DOHH2 (cell line): ENCODE results near the gene HEPH.

Experiments
- H3F3A ChIP-seq: fragments of 200-600 bp; sonication (generic), shearing (Covaris generic); 2 replicates; pipeline ENCODE4 v1.6.0; 2016; ENCODE audit warnings: antibody characterized with exemption, mild to moderate bottlenecking; ENCODE audit not compliant: control insufficient read depth, insufficient read depth
- H3K27ac ChIP-seq: fragments of 200-600 bp; sonication (generic); 2 replicates; pipeline ENCODE4 v1.5.1; 2014; ENCODE audit warnings: low read depth, mild to moderate bottlenecking, low read length, moderate library complexity
- H3K27me3 ChIP-seq: fragments of 200-600 bp; sonication (generic); 2 replicates; pipeline ENCODE4 v1.6.1; 2014; ENCODE audit warnings: mild to moderate bottlenecking, low read length, mixed read lengths; ENCODE audit not compliant: control insufficient read depth
- H3K36me3 ChIP-seq: fragments of 200-600 bp; sonication (generic); 2 replicates; pipeline ENCODE4 v1.6.1; 2014; ENCODE audit warnings: mild to moderate bottlenecking, low read length, moderate library complexity, mixed read lengths; ENCODE audit not compliant: control insufficient read depth
- H3K4me1 ChIP-seq: fragments of 200-600 bp; sonication (generic); 2 replicates; pipeline ENCODE4 v1.6.1; 2014; ENCODE audit warnings: mild to moderate bottlenecking, low read length, mixed read lengths; ENCODE audit not compliant: control insufficient read depth
- H3K4me2 ChIP-seq: fragments of 200-600 bp; sonication (generic); 2 replicates; pipeline ENCODE4 v1.6.0; 2014; ENCODE audit warnings: mild to moderate bottlenecking, low read length, moderate library complexity
- H3K4me3 ChIP-seq: fragments of 200-600 bp; sonication (generic); 2 replicates; pipeline ENCODE4 v1.5.1; 2014; ENCODE audit warnings: mild to moderate bottlenecking, low read length, mixed read lengths
- H3K79me2 ChIP-seq: fragments of 200-600 bp; sonication (generic); 2 replicates; pipeline ENCODE4 v1.6.1; 2014; ENCODE audit warnings: mild to moderate bottlenecking, low read length, mixed read lengths; ENCODE audit not compliant: control insufficient read depth
- H3K9me2 ChIP-seq: fragments of 200-600 bp; sonication (generic); replicated peaks from 2 replicates; pipeline ENCODE4 v1.6.1; 2014; ENCODE audit warnings: mild to moderate bottlenecking, low read length, mixed read lengths; ENCODE audit not compliant: control insufficient read depth
- H3K9me3 ChIP-seq: fragments of 200-600 bp; sonication (generic); 2 replicates; pipeline ENCODE4 v1.6.1; 2014; ENCODE audit warnings: antibody characterized with exemption, low read length, mixed read lengths; ENCODE audit not compliant: control insufficient read depth, insufficient read depth
- H4K20me1 ChIP-seq: fragments of 200-600 bp; sonication (generic); 2 replicates; pipeline ENCODE4 v1.6.0; 2014; ENCODE audit warnings: low read depth, mild to moderate bottlenecking, antibody characterized with exemption, low read length, moderate library complexity; ENCODE audit not compliant: control insufficient read depth, insufficient read depth
- EZH2phosphoT487 ChIP-seq: fragments of 200-600 bp; sonication (generic); IDR thresholded peaks from 2 replicates; pipeline ENCODE4 v1.6.1; 2017; ENCODE audit warnings: borderline replicate concordance, mild to moderate bottlenecking, antibody characterized with exemption, low read length, moderate library complexity, mixed read lengths
- TF ChIP-seq, protein P1 (sequence below): fragments of 200-600 bp; sonication (generic); IDR thresholded peaks from one replicate; pipeline ENCODE4 v1.5.1; 2014; ENCODE audit warnings: antibody characterized with exemption, mild to moderate bottlenecking, low read depth, low read length; ENCODE audit not compliant: poor library complexity, severe bottlenecking

The HEPH gene

GRCh38 chrX:66255359-66255967 lies 91.4 kb downstream of the HEPH start:
- Histone ChIP-seq H3K4me1 (no peaks in the 10 kb centered on the region), H4K20me1 (no peaks in the 10 kb centered on the region), H3K9me3 (no peaks in the 10 kb centered on the region), H3K36me3 (no peaks in the 10 kb centered on the region), H3K27ac (no peak overlapping the region), H3K9me2 (no peaks in the 10 kb centered on the region), H3K27me3 (no peaks in the 10 kb centered on the region), H3K79me2 (no peaks in the 10 kb centered on the region), H3K4me3 (no peak overlapping the region), H3F3A (no peaks in the 10 kb centered on the region), H3K4me2 (no peak overlapping the region)
- TF ChIP-seq EZH2phosphoT487 = no peak
- TF ChIP-seq, protein P1, sequence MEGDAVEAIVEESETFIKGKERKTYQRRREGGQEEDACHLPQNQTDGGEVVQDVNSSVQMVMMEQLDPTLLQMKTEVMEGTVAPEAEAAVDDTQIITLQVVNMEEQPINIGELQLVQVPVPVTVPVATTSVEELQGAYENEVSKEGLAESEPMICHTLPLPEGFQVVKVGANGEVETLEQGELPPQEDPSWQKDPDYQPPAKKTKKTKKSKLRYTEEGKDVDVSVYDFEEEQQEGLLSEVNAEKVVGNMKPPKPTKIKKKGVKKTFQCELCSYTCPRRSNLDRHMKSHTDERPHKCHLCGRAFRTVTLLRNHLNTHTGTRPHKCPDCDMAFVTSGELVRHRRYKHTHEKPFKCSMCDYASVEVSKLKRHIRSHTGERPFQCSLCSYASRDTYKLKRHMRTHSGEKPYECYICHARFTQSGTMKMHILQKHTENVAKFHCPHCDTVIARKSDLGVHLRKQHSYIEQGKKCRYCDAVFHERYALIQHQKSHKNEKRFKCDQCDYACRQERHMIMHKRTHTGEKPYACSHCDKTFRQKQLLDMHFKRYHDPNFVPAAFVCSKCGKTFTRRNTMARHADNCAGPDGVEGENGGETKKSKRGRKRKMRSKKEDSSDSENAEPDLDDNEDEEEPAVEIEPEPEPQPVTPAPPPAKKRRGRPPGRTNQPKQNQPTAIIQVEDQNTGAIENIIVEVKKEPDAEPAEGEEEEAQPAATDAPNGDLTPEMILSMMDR = no peak

GRCh38 chrX:66262807-66263206 lies 98.8 kb downstream of the HEPH start:
- Histone ChIP-seq H3K4me2 (no peak overlapping the region), H3K9me2 (no peaks in the 10 kb centered on the region), H4K20me1 (no peaks in the 10 kb centered on the region), H3K27me3 (no peaks in the 10 kb centered on the region), H3F3A (no peaks in the 10 kb centered on the region), H3K79me2 (no peaks in the 10 kb centered on the region), H3K4me1 (no peaks in the 10 kb centered on the region), H3K4me3 (no peak overlapping the region), H3K36me3 (no peaks in the 10 kb centered on the region), H3K27ac (no peak overlapping the region), H3K9me3 (no peaks in the 10 kb centered on the region)
- TF ChIP-seq, protein P1 = no peak
- no peak for TF ChIP-seq EZH2phosphoT487
